ENCODE measurements around the gene TINAGL1.

- no peak for TF ChIP-seq CTCF (IDR thresholded peaks at IDR 0.05; ENCODE audit: poor library complexity)
- TF ChIP-seq EZH2phosphoT487 (IDR thresholded peaks at IDR 0.05; ENCODE audit: low read depth, severe bottlenecking, unreplicated experiment), result no peak
- no peak for TF ChIP-seq EZH2 (IDR thresholded peaks at IDR 0.05; ENCODE audit: borderline replicate concordance)
These were observed 15.2 kb downstream of the TINAGL1 start for GRCh38 chr1:31591425-31592093.
